BE2C (cell line): ENCODE data around the gene DCST1.
A peak's percentile ranks its signal among the peaks of the same experiment; 100 is the strongest.

Experiments
- DNase-seq: peaks from one replicate; pipeline ENCODE4 v3.0.0-alpha.2; 2020
- H3K27me3 ChIP-seq: fragments of 250-450 bp; sonication (Bioruptor Pico); 2 replicates; pipeline ENCODE4 v1.5.1; 2020; ENCODE audit warnings: mild to moderate bottlenecking
- H3K36me3 ChIP-seq: fragments of 250-450 bp; sonication (Bioruptor Pico); 2 replicates; pipeline ENCODE4 v1.5.1; 2020; ENCODE audit warnings: mild to moderate bottlenecking
- H3K4me1 ChIP-seq: fragments of 250-450 bp; sonication (Bioruptor Pico); 2 replicates; pipeline ENCODE4 v1.5.1; 2020
- H3K4me3 ChIP-seq: 2 replicates; pipeline ENCODE4 v1.5.1; 2011; ENCODE audit warnings: low read depth, low read length
- H3K9me3 ChIP-seq: fragments of 250-450 bp; sonication (Bioruptor Pico); 2 replicates; pipeline ENCODE4 v1.5.1; 2020
- CTCF ChIP-seq: IDR thresholded peaks from 2 replicates; pipeline ENCODE4 v1.5.1; 2012; ENCODE audit warnings: mild to moderate bottlenecking, low read depth, low read length

DCST1 gene

GRCh38 chr1:155082301-155083051 is 48.9 kb downstream of the DCST1 start:
- Histone ChIP-seq H3K9me3 (no peaks in the 10 kb centered on the region), H3K27me3 (peaks cover 42% of the 10 kb centered on the region), H3K36me3 (no peaks in the 10 kb centered on the region), H3K4me3 (no peak overlapping the region), H3K4me1 (peaks cover 15% of the 10 kb centered on the region)
- no peak for DNase-seq
- no peak for TF ChIP-seq CTCF

- no peak for DNase-seq
- no peak for TF ChIP-seq CTCF
- H3K4me3 ChIP-seq, result no peak overlapping the region
- peaks cover 11% of the 10 kb centered on the region for H3K4me1 ChIP-seq
- no peaks in the 10 kb centered on the region for H3K36me3 ChIP-seq
- peaks cover 42% of the 10 kb centered on the region for H3K27me3 ChIP-seq
- H3K9me3 ChIP-seq, result no peaks in the 10 kb centered on the region
Observed at GRCh38 chr1:155083052-155083541, 49.5 kb downstream of the DCST1 start.

GRCh38 chr1:155083865-155084721 is 50.5 kb downstream of the DCST1 start:
- no peaks in the 10 kb centered on the region for H3K36me3 ChIP-seq
- TF ChIP-seq CTCF, result no peak; the same call in 1 of the 2 replicates
- no peaks in the 10 kb centered on the region for H3K9me3 ChIP-seq
- peaks cover 39% of the 10 kb centered on the region for H3K27me3 ChIP-seq
- DNase-seq, result no peak
- peaks cover 8% of the 10 kb centered on the region for H3K4me1 ChIP-seq
- peak overlapping the region; percentile 77 for H3K4me3 ChIP-seq

- TF ChIP-seq CTCF, result peak; percentile 90
- peak overlapping the region; percentile 77 for H3K4me3 ChIP-seq
- peak; percentile 96 for DNase-seq
- H3K4me1 ChIP-seq, result peaks cover 8% of the 10 kb centered on the region
- no peaks in the 10 kb centered on the region for H3K9me3 ChIP-seq
- H3K36me3 ChIP-seq, result no peaks in the 10 kb centered on the region
- peaks cover 31% of the 10 kb centered on the region for H3K27me3 ChIP-seq
Observed at GRCh38 chr1:155084722-155085503, 51.3 kb downstream of the DCST1 start.

GRCh38 chr1:155085504-155086127 is 52.0 kb downstream of the DCST1 start:
- H3K36me3 ChIP-seq, result no peaks in the 10 kb centered on the region
- no peaks in the 10 kb centered on the region for H3K9me3 ChIP-seq
- peaks cover 5% of the 10 kb centered on the region for H3K4me1 ChIP-seq

More at GRCh38 chr1:155085504-155086127, 52.0 kb downstream of the DCST1 start:
- Histone ChIP-seq H3K27me3 (peaks cover 24% of the 10 kb centered on the region), H3K4me3 (peak overlapping the region; percentile 77)
- DNase-seq, result no peak
- no peak for TF ChIP-seq CTCF
